HG03432 (cell line): Measurements from ENCODE around the gene PRKCA.

Experiments used
- ATAC-seq: cut with Tn5 transposase; IDR thresholded peaks from one replicate; pipeline ENCODE4 v1.9.1; 2021; ENCODE audit warnings: mild to moderate bottlenecking, moderate library complexity; ENCODE audit not compliant: unreplicated experiment

PRKCA gene

GRCh38 chr17:66506641-66507040 is 204.2 kb downstream of the PRKCA start:
- ATAC-seq, result no peak

DNA sequence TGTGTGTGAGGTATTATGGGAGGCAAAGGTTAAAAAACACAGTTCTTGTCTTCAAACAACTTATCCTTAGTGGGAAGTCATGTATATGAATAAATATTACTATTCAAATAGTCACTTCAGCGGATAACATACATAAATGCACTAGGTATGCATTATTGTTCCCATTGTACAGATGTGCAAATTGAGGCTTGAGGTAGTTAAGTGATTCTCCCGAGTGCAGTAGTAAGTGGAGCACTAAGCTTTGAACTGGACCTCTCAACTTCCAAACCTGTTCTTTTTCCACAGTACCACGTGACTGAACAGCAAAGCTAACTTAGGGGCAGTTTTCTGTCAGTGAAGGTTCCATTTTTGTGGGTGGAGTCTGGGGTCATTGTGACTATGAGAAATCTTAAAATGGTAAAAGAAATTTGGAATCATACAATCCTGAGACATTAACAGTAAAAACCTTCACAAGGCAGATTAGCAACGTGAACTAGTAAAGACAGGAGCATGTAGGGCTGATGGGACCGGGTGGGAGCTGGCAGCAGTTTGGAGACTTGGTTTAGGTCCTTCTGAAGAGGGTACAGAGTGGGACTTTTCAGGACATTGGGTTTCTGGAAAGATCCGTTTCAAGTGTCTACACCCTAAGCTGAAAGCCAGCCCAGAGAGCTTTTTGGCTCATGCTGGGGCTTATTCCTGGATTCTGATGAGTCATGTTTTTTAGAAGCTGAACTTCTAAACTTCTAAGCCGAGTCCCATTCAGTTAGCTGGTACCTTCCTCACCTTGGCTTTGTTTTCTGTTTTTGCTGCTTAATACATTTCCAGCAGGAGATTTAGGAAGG is 204.9 kb downstream of the PRKCA start:
- ATAC-seq, result no peak

GRCh38 chr17:66507982-66508760 is 205.8 kb downstream of the PRKCA start:
- ATAC-seq, result no peak

GRCh38 chr17:66508896-66509844 is 206.8 kb downstream of the PRKCA start:
- no peak for ATAC-seq

GRCh38 chr17:66509926-66510325 is 207.5 kb downstream of the PRKCA start:
- no peak for ATAC-seq

GRCh38 chr17:66511135-66511534 is 208.7 kb downstream of the PRKCA start:
- no peak for ATAC-seq

DNA sequence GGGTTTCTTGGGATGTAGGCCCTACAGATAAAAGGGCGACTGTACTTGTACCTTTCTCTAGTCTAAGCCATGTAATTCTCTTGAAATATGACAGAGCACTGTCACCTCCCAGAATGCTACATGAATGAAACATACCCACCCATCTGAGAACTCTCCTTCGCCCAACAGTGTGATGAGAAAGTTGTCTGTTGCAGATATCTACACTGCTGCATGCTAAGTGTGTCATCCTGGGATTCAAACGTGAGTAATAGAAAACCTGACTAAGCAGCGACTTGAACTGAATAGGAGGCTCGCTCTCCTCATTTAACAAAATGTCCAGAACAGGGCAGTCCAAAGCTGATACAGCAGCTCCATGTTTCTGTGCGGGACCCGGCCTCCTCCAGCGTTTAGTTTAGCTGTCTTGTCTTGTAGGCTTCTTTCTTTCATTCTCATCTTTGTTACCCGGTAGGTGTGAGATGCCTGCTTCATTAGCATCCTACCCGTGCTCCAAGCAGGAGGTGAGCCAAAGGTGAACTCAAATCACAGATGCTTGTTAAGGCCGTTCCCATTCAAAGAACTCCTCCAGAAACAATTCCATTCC is 211.9 kb downstream of the PRKCA start:
- ATAC-seq, result no peak

DNA sequence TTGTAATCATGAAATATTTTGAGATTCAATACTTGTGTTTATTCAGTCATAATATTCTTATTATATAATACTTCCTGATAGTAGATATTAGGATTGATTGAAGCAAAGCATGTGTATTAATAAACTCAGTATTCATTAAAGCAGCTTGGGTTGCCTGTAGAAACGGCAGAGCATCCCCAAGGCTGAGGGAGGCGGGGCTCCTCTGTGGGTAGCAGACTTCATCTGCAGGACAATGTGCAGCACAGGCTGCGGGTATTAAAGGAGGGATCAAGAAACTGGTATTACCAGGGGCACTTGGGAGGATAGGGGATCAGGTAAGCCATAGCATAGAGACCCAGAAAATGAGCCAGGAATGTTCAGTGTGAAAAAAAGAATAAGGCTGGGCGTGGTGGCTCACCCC is 213.6 kb downstream of the PRKCA start:
- ATAC-seq, result no peak

DNA sequence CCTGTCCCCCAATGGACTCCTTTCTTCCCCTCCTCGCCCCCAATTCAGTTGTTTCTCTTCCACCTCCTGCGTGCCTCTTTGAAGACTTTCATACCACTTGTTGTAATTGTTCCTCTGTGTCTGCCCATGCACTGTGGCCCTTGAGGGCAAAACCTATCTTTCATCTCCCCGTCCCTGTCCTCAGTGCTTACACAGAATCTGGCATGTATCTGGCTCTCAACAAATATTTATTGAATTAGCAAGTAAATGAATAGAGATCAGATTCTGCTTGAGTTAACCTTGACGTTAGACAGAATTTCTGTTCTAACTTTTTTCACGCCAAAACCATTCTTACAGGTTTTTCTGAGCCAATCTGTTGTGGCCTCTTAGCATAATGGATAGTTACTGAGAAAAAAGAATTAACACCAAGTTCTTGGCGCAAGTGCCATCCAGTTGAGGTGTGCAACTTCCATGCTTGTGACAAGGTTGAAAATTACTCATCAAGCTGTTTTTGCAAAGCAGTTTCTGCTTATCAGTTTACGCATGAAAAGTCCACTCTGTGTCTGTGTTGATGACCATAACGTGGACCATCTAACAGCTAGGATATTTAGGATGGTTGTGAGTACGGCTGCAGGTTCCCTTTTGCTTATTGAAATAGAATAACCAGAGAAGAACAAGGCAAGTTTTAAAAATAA is 215.1 kb downstream of the PRKCA start:
- ATAC-seq, result no peak

DNA sequence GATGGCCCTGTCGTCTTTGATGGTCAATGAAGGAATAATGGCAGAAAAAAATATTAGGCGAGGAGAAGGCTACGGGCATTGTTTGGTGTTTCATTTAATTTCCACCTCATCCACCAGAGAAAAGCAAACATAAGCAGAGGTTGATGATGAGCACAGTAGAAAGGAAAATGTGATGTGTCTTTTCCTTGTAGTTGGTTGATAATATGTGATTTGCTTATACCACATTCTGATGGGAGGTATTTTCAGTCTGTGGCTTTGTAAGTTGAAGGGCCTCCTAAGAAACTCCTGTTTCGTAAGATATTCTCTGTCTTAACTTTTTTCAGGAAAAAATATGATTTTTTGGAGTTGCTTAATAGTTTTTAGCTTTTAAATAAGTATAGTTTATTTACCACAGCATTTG is 215.7 kb downstream of the PRKCA start:
- no peak for ATAC-seq

GRCh38 chr17:66518677-66519076 is 216.3 kb downstream of the PRKCA start:
- no peak for ATAC-seq

DNA sequence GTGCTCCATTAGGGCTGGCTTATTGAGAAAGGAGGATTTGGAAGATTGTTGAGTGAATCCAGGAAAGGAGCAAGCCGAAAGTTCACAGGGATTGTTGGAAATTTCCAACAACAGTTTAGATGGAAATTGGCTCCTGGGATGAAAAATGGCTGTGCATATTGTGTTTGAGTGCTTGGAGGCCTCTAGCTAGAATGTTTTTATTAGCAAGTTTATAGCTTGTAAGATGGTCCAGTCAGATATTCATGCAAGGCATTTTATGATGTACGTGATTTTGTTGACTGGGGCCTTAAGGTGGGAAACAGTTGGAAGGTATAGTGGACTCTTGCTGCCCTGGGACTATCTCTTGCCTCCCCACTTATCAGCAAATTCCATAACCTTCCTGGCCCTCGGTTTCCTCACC is 216.7 kb downstream of the PRKCA start:
- no peak for ATAC-seq

GRCh38 chr17:66520999-66521398 is 218.6 kb downstream of the PRKCA start:
- no peak for ATAC-seq

- ATAC-seq, result no peak
Measured at GRCh38 chr17:66522591-66523272, 220.3 kb downstream of the PRKCA start.

DNA sequence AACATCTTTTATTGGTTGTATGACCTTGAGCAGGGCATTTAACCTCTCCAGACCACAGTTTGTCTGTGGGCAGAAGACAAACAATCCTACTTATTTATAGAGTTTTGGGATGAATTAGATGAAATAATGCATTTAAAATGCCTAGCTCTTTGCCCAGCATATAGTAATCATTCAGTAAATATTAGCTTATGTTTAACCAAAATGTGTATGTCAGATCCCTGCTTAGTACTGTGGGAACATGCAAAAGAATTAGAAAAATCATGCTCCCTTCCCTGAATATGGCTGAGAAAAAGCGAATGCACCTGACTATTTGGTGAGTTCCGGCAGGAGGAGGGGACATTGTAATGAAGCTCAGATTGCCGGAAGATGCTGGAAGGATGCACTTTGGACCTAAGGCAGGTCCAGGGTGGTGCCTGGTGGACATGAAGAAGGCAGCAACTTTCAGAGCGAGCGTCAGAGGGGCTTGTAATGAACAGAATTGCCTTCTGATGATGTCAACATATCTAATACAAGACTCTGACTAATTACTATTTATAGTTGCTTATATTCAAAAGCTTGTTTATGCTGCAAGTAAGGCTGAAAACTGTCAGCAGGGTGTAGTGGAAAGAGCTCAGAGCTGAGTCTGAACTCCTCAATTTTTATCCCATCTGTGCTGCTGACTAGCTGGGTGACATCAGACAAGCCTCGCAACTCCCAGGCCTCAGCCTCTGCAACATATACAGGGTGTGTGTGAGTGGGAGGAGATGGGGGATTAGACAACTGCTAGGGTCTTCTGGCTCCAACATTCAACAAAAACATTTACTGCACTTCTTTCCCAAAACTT is 221.2 kb downstream of the PRKCA start:
- ATAC-seq, result no peak

DNA sequence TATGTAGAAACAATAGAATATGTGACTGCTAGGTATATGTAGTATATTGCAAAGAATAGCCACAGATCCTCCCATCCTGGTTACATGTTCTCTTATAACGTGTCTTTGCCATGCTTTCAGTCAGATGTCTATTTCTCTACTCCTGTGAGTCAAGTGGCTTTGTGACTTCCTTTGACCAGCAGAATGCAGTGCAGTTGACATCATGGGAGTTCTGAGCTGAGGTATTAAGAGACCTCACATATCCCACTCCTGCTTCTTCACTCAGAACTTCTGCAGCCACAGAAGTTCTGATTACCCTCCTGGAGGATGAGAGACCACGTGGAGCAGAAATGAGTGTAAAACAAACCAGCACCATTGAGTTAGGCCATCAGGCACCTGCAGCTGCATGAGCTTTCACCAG is 222.5 kb downstream of the PRKCA start:
- ATAC-seq, result no peak

DNA sequence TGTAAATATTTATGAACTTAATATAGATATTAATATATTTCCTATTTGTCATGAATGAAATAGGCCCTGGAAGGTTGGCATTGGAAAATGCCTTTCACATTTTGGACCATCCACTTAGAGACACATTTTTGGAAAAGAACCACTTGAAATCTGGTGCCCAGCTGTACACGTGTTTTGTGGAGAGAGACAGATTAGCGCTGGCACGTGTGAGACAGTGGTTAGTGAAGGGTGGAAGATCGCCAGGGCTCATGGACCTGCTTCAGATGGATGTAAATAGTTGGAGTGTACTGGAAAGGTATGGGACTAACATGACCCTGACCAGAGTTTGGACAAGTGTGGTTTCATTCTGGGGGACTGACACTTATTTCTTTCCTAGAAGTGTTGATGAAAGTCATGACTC is 222.9 kb downstream of the PRKCA start:
- no peak for ATAC-seq

GRCh38 chr17:66526827-66527226 is 224.4 kb downstream of the PRKCA start:
- ATAC-seq, result no peak

GRCh38 chr17:66527335-66527734 is 224.9 kb downstream of the PRKCA start:
- no peak for ATAC-seq
